HG03280 (cell line): ENCODE data around the gene C11orf68.
A peak's percentile ranks its signal among the peaks of the same experiment; 100 is the strongest.

Experiments used
- ATAC-seq: cut with Tn5 transposase; IDR thresholded peaks from one replicate; pipeline ENCODE4 v1.9.1; 2021; ENCODE audit warnings: mild to moderate bottlenecking, moderate library complexity; ENCODE audit not compliant: unreplicated experiment

C11orf68 gene

DNA sequence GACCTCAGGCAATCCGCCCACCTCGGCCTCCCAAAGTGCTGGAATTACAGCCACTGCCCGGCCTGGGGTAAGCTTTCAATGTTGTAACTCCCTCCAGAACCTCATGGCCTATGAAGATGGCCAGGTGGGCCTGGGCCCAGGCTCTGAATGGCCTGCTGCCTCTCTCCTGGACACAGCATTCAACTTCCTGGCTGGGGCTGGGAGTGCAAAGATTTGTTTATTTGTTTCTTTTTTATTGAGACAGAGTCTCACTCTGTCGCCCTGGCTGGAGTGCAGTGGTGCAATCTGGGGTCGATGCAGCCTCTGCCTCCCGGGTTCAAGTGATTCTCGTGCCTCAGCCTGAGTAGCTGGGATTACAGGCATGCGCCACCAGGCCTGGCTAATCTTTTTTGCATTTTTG, 25.9 kb upstream of the C11orf68 start:
- no peak for ATAC-seq

DNA sequence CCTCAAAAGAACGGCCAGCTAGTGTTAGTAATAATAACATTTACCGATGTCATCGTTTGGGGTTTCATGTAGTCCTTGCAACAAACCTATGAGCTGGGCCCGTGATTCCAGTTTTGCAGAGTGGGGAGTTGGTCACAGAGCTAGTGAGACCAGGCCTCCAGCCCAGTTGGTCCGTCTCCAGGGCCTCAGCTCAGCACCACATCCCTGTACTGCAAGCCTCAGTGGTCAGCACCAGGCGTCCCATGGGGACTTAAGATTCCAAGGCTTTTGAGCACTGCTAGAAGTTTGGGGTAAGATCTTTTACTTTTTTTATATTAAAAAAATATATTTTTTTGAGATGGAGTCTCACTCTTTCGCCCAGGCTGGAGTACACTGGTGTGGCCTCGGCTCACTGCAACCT, 25.3 kb upstream of the C11orf68 start:
- no peak for ATAC-seq

GRCh38 chr11:65942531-65942930, 23.7 kb upstream of the C11orf68 start:
- no peak for ATAC-seq

- ATAC-seq: no peak
These were observed 23.0 kb upstream of the C11orf68 start for GRCh38 chr11:65941720-65942310.

DNA sequence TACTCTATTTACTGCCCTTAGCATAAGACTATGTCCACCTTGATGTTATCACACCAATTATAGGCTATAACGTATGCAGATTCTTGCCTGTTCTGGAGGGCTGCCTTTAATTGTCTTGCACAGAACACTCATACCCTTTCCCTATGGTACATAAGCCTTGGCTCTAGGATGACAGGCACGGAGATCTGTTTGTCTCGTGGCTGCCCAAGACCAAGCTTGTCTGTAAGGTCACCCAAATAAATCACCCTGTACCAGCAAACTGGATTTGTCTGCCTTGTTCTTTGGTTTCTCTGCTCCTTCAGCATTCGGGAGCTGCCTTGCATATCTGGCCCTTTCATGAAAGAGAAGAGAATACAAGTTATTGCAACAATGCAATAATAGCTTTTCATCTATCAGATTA, 18.9 kb upstream of the C11orf68 start:
- ATAC-seq: no peak

GRCh38 chr11:65934014-65934413, 15.2 kb upstream of the C11orf68 start:
- ATAC-seq: no peak

- ATAC-seq: no peak
These were observed 13.7 kb upstream of the C11orf68 start for GRCh38 chr11:65932558-65932919.

GRCh38 chr11:65931773-65932557, 13.1 kb upstream of the C11orf68 start:
- ATAC-seq: no peak

DNA sequence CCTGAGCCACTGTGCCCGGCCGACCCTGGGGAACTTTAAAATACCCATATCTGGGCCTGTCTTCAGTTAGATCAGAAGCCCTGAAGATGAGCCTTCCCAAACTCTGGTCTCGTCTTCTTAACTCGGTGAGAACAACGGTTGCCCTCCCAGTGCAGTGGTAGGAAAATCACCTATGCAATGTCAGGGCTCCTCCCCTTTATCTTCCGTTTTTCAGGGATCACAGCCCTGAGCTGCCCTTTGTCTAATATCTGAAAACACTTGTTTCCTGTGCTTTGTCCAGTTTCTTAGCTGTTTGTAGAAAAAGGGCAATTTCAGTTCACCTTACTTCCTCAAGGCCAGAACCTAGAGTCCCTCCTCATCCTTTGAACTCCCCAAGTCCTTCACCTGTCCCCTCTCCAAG, 9.8 kb upstream of the C11orf68 start:
- no peak for ATAC-seq

GRCh38 chr11:65927904-65928397, 9.1 kb upstream of the C11orf68 start:
- ATAC-seq: peak; percentile 78

- ATAC-seq: no peak
These were observed 6.5 kb upstream of the C11orf68 start for GRCh38 chr11:65925397-65925796.

DNA sequence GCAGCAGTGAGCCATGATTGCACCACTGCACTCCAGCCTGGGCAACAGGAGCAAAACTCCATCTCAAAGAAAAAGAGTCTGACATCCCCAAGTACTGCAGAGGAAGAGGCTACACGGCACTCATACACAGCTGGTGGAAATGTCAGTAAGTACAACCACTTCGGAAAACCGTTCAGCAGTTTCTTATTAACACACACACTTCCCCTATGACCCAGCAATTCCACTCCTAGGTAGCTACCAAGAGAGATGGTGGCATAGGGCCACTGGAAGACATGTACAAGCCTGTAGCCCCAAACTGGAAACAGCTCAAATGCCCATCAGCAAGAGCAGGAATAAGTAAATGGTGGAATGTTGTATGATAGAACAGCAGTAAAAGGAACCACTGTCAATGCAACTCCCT, 3.7 kb upstream of the C11orf68 start:
- no peak for ATAC-seq

DNA sequence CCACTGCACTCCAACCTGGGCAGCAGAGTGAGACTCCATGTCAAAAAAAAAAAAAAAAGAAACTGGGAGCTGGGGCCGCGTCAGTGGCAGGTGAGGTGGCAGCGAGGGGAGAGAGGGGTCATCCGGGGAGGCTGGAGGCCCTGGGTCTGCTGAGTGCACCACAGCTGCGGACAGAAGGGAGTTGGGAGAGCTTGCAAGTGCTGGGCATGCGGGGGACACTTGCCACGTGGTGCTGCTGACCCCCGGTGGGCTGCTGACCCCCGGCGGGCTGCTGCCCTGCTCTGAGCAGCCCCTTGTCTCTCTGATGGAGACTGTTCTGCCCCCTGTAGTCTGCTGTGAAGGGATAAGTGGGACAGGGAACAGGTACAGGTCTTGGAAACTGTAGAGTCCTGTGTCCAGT, 3.0 kb upstream of the C11orf68 start:
- ATAC-seq: no peak

DNA sequence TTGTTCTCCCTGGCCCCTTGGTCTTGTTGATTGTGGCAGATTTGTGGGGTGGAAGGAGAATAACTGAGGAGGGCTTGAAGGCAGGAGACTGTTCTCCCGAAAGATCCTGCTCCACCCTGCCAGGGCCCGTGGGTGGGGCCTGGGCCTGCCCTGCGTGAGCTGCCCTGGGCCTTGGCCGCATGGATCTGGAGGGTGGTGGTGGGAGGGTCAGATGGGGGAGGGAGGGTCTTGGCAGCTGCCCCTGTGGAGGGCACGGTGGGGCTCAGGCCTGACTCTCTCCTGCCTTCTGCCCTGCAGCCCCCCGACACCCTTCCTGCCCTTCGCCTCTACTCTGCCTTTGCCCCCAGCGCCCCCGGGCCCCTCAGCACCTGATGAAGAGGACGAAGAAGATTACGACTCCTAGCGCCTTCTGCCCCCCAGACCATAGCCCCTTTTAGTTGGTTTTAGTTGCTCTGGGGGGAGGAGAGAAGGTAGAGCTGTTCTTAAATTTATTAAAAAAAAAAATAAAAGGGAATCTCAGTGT, 2.2 kb upstream of the C11orf68 start:
- ATAC-seq: no peak

- ATAC-seq: no peak
These were observed 1.5 kb upstream of the C11orf68 start for GRCh38 chr11:65920372-65920802.

GRCh38 chr11:65919573-65920371, 910 bp upstream of the C11orf68 start:
- peak; percentile 40 for ATAC-seq

DNA sequence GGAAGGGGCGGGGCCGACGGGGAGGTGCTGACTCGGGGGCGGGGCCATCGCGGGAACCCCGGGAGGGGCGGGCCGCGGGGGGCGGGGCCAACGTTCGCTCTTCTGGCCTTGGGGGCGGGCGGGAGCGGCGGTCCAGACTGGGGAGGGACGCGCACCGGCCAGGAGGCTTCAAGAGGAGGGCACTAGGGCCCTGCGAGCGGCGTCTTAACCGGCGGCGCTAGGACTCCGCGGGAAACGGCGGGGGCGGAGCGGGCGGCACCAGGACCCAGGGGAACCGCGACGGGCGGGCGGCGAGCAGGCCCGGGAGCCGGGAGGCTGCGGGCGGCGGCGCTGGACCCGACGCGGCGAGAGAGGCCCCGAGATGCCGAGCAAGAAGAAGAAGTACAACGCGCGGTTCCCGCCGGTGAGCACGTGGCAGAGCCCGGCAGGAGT, 295 bp upstream of the C11orf68 start, which contains the start of gene DRAP1:
Gene DRAP1, plus strand, starts transcription at position 286 of the 432 bp plus-strand sequence. Its CDS starts 76 bp downstream, at position 362.
- ATAC-seq: peak; percentile 80

DNA sequence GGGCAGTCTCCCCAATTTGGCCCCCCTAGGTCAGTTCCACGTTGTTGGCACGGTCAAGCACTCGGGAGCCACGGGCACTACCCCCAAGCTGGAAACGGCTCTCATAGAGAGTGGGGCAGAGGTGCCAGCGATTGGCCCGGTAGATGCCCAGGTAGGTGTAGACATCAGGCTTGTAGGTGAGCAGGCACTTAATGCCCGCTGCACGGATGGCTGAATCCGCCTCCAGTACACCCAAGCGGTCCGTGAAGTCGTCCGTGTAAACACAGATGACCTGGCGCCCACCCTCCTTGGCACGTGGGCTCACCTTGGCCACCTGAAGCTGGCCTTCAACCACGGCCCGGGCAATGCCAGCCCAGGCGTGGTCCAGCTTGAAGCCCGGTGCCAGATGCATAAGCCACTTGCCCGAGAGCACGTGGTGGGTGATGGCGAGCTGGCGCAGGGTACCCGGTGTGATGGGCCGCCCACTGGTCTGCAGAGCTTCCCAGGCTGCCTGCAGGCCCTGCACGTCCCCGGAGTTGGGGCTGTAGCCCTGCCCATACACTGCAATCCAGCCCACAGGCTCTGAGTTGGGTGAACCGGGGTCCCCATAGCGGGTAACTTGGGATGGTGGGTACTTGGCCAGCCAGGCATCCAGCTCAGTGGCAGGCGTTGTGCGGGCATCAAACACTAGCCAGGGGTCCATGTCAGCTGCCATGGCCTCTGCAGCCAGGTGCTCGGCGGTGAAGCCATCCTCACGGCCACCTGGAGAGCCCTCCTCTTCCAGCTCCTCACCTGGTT, 1.2 kb downstream of the C11orf68 start:
- ATAC-seq: no peak

DNA sequence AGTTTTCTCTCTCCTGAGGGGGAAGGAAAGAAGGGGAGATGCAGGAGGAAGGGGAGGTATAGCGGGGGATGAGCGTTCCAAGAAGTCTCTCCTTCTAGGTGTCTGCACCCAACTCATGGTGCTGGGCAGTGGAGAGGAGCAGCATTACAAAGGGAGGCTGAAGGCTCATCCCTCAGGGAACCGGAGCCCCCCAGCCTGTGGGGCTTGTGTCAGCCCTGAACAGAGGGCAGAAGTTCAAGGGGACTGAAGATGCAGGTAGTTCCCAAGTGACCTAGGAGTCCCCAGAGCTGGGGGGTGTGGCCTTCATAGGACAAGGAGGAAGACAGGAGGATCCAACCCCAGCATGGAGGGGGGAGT, 1.8 kb downstream of the C11orf68 start:
- no peak for ATAC-seq

- ATAC-seq: no peak
These were observed 2.5 kb downstream of the C11orf68 start for GRCh38 chr11:65916391-65916790.

DNA sequence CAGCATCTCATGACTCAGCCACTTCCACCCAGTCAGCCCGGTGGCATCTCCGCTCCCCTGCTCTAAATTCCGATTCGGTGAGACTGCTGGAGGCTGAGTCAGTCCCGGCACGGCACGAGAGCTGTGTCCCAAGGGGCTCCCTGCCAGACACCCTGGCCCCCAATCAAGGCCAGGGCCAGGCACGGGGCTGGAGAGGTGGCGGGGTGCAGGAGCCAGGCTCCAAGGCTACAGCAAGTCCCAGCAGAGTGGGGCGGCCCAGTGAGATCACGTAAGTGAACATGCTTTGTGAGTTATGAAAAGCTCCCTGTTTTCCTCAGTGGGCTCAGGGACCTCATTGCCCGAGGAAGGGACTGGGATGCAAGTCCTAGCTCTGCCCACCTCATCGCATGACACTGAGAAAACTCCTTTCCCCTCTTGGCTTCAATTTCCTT, 3.0 kb downstream of the C11orf68 start:
- ATAC-seq: no peak
